Measurements from ENCODE around the gene ARF1. TPM values are rescaled to one million over a fixed set of nuclear protein-coding genes. Genes with fewer than 3 reads are reported as not detected.

Gene ARF1
- total RNA-seq, 1 donor from 2014 or later = 213 TPM

DNA sequence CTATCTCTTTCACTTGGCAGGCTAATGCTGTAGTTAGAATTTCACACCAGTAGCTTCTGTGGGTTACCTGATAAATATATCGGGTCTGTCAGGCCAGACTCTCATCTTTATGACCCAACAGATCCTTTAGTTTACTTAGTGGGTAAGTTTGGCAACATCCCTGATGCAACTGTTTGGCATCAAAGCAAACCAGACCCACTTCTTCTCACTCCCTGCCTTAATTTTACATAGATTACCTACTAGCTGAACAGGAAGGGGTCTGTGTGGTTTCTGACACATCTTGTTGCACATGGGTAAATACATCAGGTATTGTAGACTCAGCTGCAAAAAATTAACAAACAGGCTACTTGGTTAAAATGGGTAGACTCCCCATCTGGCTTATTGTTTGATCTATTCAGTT lies 54.4 kb downstream of the ARF1 start:
- TF ChIP-seq, protein P1, sequence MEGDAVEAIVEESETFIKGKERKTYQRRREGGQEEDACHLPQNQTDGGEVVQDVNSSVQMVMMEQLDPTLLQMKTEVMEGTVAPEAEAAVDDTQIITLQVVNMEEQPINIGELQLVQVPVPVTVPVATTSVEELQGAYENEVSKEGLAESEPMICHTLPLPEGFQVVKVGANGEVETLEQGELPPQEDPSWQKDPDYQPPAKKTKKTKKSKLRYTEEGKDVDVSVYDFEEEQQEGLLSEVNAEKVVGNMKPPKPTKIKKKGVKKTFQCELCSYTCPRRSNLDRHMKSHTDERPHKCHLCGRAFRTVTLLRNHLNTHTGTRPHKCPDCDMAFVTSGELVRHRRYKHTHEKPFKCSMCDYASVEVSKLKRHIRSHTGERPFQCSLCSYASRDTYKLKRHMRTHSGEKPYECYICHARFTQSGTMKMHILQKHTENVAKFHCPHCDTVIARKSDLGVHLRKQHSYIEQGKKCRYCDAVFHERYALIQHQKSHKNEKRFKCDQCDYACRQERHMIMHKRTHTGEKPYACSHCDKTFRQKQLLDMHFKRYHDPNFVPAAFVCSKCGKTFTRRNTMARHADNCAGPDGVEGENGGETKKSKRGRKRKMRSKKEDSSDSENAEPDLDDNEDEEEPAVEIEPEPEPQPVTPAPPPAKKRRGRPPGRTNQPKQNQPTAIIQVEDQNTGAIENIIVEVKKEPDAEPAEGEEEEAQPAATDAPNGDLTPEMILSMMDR (IDR thresholded peaks at IDR 0.05) = no peak
- no peaks in the 10 kb centered on the region for H3K9me3 Mint-ChIP-seq
- ATAC-seq (ENCODE audit: low read depth) (no peak), DNase-seq (no peak)
- peaks cover 5% of the 10 kb centered on the region for H3K36me3 Mint-ChIP-seq (ENCODE audit: low read depth)
- H3K4me1 Mint-ChIP-seq = peaks cover 46% of the 10 kb centered on the region
- ChIA-PET POLR2A (interaction anchor here (0.6 to 5.1 kb wide), 4 partner anchors 29 to 423 kb away, joined by 3 to 134 read pairs (median 4); partner anchors contain the start of gene IBA57), CTCF (interaction anchor here (1.0 to 5.0 kb wide), 3 partner anchors 29 to 364 kb away, joined by 3 to 20 read pairs (median 7); partner anchors contain the start of gene IBA57)
- no peaks in the 10 kb centered on the region for H3K27me3 Mint-ChIP-seq
- H3K4me3 Mint-ChIP-seq = no peak overlapping the region
- peak overlapping the region; percentile 99 for H3K27ac Mint-ChIP-seq
- intact Hi-C loops (cut with micrococcal nuclease) = no loop called here

GRCh38 chr1:228139406-228139930 lies 57.0 kb downstream of the ARF1 start:
- Mint-ChIP-seq H3K27me3 (no peaks in the 10 kb centered on the region), H3K27ac (peak overlapping the region; percentile 99), H3K9me3 (no peaks in the 10 kb centered on the region), H3K4me1 (peaks cover 71% of the 10 kb centered on the region), H3K4me3 (peak overlapping the region; percentile 96), H3K36me3 (ENCODE audit: low read depth) (peaks cover 5% of the 10 kb centered on the region)
- DNase-seq (no peak), ATAC-seq (ENCODE audit: low read depth) (no peak)
- intact Hi-C loops (cut with micrococcal nuclease) = loop anchor here (1.0 kb wide), 1 partner anchor 57 kb away; the partner anchor contains the start of gene ARF1
- TF ChIP-seq, protein P1 (IDR thresholded peaks at IDR 0.05) = no peak
- CTCF ChIA-PET = interaction anchor here (5.0 kb wide), 1 partner anchor 26 kb away, joined by 20 read pairs; the partner anchor contains the start of gene IBA57
- POLR2A ChIA-PET = interaction anchor here (0.9 to 5.1 kb wide), 6 partner anchors 26 to 347 kb away, joined by 3 to 134 read pairs (median 8); partner anchors contain the start of genes ARF1, IBA57, MRPL55 and RNF187

- H3K4me1 Mint-ChIP-seq = peaks cover 71% of the 10 kb centered on the region
- POLR2A ChIA-PET = interaction anchor here (0.6 to 5.1 kb wide), 11 partner anchors 10 to 360 kb away, joined by 3 to 134 read pairs (median 4); partner anchors contain the start of genes ARF1, IBA57, MRPL55 and TRIM11
- H3K4me3 Mint-ChIP-seq = peak within 1 kb of the TSS; percentile 96
- CTCF ChIA-PET = interaction anchor here (1.4 kb wide), 1 partner anchor 25 kb away, joined by 12 read pairs; the partner anchor contains the start of gene IBA57
- H3K27ac Mint-ChIP-seq = peak within 1 kb of the TSS; percentile 99
- H3K27me3 Mint-ChIP-seq = no peaks in the 10 kb centered on the region
- peak; percentile 99 for DNase-seq
- H3K36me3 Mint-ChIP-seq (ENCODE audit: low read depth) = peaks cover 5% of the 10 kb centered on the region
- intact Hi-C loops (cut with micrococcal nuclease) = loop anchor here (1.0 to 2.0 kb wide), 10 partner anchors 25 to 353 kb away; partner anchors contain the start of genes ARF1, C1orf35, IBA57 and MRPL55
- peak; percentile 92 for ATAC-seq (ENCODE audit: low read depth)
- no peaks in the 10 kb centered on the region for H3K9me3 Mint-ChIP-seq
- TF ChIP-seq, protein P1 (IDR thresholded peaks at IDR 0.05) = no peak
Measured at GRCh38 chr1:228139931-228140723, 57.6 kb downstream of the ARF1 start, which contains the start of gene GUK1. TSS of gene GUK1 (plus strand) at chr1:228140279. CDS start at chr1:228140303, 24 bp downstream.

DNA sequence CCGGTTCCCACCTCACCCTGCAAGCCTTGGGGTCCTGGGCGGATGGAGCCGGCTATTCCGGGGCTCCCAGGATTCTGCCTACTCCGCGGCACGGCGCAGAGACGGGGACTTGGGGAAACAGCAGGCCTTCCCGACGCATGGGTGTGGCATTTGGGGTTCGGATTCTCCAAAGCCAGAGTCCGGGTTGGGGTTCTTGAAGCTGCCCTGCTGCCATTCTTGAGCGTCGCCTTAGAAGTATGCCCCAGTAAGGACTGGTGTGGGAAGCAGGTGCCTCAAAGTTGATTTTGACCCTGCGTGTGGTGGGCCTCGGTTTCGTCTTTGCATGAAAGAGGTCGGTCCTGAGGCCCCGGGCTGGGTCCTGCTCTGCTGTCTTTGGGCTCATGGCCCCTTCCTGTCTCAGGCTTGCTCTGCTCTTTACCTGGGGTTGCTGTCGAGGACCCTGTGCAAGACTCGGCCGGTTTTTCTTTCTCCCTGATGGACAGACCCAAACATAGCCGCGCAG lies 58.3 kb downstream of the ARF1 start:
- Mint-ChIP-seq H3K27ac (peak overlapping the region; percentile 99), H3K27me3 (no peaks in the 10 kb centered on the region), H3K4me3 (peak overlapping the region; percentile 96), H3K9me3 (no peaks in the 10 kb centered on the region), H3K36me3 (ENCODE audit: low read depth) (peaks cover 7% of the 10 kb centered on the region), H3K4me1 (peaks cover 71% of the 10 kb centered on the region)
- ChIA-PET POLR2A (interaction anchor here (0.6 to 5.1 kb wide), 10 partner anchors 10 to 359 kb away, joined by 3 to 134 read pairs (median 4); partner anchors contain the start of genes ARF1, IBA57, MRPL55 and TRIM11), CTCF (interaction anchor here (1.4 kb wide), 1 partner anchor 25 kb away, joined by 12 read pairs; the partner anchor contains the start of gene IBA57)
- TF ChIP-seq, protein P1 (IDR thresholded peaks at IDR 0.05) = no peak
- ATAC-seq (ENCODE audit: low read depth) = no peak
- intact Hi-C loops (cut with micrococcal nuclease) = loop anchor here (1.0 to 2.0 kb wide), 9 partner anchors 25 to 353 kb away; partner anchors contain the start of genes C1orf35, IBA57, MRPL55 and RNF187
- DNase-seq = peak; percentile 40

Data from activated B cell treated with CpG ODN at 0.5 μM for 24 hours (primary cell).